ENCODE data around the gene FST. TPM values are rescaled to one million over a fixed set of nuclear protein-coding genes. Genes with fewer than 3 reads are reported as not detected.

The FST gene
- total and polyA plus RNA-seq, 2 of the 13 experiments (the other 11 are each of a cell fraction or from before 2014, with no cell fraction given) = 38.6 to 136 TPM

DNA sequence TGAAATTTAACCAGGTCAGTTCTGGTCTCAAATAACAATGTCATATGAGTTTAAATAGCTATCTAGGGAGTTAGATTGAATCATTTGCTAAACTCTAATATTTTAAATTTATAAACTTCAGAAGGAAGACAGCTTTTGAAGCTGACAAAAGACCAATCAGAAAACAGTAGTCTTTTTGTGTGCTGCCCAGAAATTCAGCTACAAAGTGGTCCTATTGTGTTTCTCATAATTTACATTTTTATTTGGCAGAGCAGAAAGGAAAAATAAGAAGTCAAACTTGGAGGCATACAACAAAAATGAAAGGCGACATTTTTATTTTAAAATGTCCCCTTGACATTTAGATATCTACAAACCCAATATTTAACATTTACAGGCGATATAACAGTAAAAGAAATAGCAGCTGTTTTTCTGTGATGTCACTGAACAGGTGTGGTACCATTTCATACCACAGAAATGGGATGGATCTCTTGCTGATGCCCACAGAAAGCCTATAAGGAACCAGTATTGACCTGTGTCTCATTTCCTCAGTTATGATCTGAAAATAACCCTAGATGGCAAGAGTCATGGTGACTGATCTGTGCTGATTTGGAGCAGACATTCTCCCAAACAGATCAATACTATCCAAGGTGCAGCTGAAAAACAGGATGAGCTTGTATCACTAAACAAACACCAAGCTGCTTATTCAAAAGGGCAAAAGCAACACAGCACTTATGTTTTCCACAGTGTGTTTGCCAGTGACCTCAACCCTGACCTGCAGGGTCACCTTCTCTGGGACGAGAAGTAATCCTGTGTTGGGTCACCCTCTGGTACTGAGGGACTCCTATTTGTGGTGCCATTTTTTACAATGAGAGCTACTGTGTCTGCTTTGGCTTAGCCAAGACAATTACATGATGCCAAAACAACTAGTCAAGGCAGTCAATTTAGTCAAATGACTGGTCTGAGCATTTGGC lies 3.6 kb upstream of the FST start (continued):
- TF ChIP-seq, protein P1, sequence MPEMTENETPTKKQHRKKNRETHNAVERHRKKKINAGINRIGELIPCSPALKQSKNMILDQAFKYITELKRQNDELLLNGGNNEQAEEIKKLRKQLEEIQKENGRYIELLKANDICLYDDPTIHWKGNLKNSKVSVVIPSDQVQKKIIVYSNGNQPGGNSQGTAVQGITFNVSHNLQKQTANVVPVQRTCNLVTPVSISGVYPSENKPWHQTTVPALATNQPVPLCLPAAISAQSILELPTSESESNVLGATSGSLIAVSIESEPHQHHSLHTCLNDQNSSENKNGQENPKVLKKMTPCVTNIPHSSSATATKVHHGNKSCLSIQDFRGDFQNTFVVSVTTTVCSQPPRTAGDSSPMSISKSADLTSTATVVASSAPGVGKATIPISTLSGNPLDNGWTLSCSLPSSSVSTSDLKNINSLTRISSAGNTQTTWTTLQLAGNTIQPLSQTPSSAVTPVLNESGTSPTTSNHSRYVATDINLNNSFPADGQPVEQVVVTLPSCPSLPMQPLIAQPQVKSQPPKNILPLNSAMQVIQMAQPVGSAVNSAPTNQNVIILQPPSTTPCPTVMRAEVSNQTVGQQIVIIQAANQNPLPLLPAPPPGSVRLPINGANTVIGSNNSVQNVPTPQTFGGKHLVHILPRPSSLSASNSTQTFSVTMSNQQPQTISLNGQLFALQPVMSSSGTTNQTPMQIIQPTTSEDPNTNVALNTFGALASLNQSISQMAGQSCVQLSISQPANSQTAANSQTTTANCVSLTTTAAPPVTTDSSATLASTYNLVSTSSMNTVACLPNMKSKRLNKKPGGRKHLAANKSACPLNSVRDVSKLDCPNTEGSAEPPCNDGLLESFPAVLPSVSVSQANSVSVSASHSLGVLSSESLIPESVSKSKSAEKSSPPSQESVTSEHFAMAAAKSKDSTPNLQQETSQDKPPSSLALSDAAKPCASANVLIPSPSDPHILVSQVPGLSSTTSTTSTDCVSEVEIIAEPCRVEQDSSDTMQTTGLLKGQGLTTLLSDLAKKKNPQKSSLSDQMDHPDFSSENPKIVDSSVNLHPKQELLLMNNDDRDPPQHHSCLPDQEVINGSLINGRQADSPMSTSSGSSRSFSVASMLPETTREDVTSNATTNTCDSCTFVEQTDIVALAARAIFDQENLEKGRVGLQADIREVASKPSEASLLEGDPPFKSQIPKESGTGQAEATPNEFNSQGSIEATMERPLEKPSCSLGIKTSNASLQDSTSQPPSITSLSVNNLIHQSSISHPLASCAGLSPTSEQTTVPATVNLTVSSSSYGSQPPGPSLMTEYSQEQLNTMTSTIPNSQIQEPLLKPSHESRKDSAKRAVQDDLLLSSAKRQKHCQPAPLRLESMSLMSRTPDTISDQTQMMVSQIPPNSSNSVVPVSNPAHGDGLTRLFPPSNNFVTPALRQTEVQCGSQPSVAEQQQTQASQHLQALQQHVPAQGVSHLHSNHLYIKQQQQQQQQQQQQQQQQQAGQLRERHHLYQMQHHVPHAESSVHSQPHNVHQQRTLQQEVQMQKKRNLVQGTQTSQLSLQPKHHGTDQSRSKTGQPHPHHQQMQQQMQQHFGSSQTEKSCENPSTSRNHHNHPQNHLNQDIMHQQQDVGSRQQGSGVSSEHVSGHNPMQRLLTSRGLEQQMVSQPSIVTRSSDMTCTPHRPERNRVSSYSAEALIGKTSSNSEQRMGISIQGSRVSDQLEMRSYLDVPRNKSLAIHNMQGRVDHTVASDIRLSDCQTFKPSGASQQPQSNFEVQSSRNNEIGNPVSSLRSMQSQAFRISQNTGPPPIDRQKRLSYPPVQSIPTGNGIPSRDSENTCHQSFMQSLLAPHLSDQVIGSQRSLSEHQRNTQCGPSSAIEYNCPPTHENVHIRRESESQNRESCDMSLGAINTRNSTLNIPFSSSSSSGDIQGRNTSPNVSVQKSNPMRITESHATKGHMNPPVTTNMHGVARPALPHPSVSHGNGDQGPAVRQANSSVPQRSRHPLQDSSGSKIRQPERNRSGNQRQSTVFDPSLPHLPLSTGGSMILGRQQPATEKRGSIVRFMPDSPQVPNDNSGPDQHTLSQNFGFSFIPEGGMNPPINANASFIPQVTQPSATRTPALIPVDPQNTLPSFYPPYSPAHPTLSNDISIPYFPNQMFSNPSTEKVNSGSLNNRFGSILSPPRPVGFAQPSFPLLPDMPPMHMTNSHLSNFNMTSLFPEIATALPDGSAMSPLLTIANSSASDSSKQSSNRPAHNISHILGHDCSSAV (CRISPR knock-in tag; IDR thresholded peaks at IDR 0.05; ENCODE audit: borderline replicate concordance) = no peak
- TF ChIP-seq RFXANK (CRISPR knock-in tag; IDR thresholded peaks at IDR 0.05) = peak; percentile 61; the same call in 1 of the 2 replicates
- peak; percentile 97 for TF ChIP-seq HMG20B (CRISPR knock-in tag; conservative IDR thresholded peaks at IDR 0.05)
- TF ChIP-seq, protein P2, sequence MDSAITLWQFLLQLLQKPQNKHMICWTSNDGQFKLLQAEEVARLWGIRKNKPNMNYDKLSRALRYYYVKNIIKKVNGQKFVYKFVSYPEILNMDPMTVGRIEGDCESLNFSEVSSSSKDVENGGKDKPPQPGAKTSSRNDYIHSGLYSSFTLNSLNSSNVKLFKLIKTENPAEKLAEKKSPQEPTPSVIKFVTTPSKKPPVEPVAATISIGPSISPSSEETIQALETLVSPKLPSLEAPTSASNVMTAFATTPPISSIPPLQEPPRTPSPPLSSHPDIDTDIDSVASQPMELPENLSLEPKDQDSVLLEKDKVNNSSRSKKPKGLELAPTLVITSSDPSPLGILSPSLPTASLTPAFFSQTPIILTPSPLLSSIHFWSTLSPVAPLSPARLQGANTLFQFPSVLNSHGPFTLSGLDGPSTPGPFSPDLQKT (CRISPR knock-in tag; IDR thresholded peaks at IDR 0.05; ENCODE audit: borderline replicate concordance) = no peak
- no peak for TF ChIP-seq IKZF4 (CRISPR knock-in tag; IDR thresholded peaks at IDR 0.05; ENCODE audit: borderline replicate concordance, low read depth, not compliant biosample characterization)
- no peak for TF ChIP-seq ZNF256 (CRISPR knock-in tag; conservative IDR thresholded peaks at IDR 0.05)
- TF ChIP-seq, protein P3, sequence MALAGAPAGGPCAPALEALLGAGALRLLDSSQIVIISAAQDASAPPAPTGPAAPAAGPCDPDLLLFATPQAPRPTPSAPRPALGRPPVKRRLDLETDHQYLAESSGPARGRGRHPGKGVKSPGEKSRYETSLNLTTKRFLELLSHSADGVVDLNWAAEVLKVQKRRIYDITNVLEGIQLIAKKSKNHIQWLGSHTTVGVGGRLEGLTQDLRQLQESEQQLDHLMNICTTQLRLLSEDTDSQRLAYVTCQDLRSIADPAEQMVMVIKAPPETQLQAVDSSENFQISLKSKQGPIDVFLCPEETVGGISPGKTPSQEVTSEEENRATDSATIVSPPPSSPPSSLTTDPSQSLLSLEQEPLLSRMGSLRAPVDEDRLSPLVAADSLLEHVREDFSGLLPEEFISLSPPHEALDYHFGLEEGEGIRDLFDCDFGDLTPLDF (CRISPR knock-in tag; IDR thresholded peaks at IDR 0.05) = peak; percentile 22; the same call in 1 of the 2 replicates
- peak; percentile 34; the same call in 1 of the 2 replicates for TF ChIP-seq ZNF160 (CRISPR knock-in tag; IDR thresholded peaks at IDR 0.05)
- TF ChIP-seq RAD21 (CRISPR knock-in tag; IDR thresholded peaks at IDR 0.05) = no peak
- no peak for TF ChIP-seq SYNCRIP (IDR thresholded peaks at IDR 0.05; ENCODE audit: insufficient read depth, low read depth, low read length)
- no peak for TF ChIP-seq ARNT2 (CRISPR knock-in tag; IDR thresholded peaks at IDR 0.05; ENCODE audit: low read depth)
- TF ChIP-seq TOE1 (CRISPR knock-in tag; IDR thresholded peaks at IDR 0.05) = peak; percentile 63; the same call in 1 of the 2 replicates
- TF ChIP-seq MTA1 (CRISPR knock-in tag; IDR thresholded peaks at IDR 0.05; ENCODE audit: borderline replicate concordance) = peak; percentile 55; the same call in 1 of the 2 replicates
- TF ChIP-seq HOXA3 (CRISPR knock-in tag; IDR thresholded peaks at IDR 0.05) = peak; percentile 95
- TF ChIP-seq, protein P4, sequence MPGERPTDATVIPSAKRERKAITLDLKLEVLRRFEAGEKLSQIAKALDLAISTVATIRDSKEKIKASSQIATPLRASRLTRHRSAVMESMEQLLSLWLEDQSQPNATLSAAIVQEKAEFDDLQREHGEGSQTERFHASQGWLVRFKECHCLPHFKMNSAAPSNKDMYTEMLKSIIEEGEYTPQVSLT (CRISPR knock-in tag; IDR thresholded peaks at IDR 0.05; ENCODE audit: borderline replicate concordance, low read depth) = 0 out of 2 replicates have a peak, but pooled peaks have one; percentile 61

Measured in HepG2 (cell line).